PC-3 (cell line): Measurements from ENCODE around the gene PFKFB1.

Source experiments
- CTCF ChIP-seq: fragments of 300-600 bp; sonication (generic); conservative IDR thresholded peaks from 2 replicates; pipeline ENCODE4 v1.5.1; 2017; ENCODE audit warnings: antibody characterized with exemption, low read depth, mild to moderate bottlenecking, low read length
- EZH2 ChIP-seq: fragments of 300-600 bp; sonication (generic); IDR thresholded peaks from one replicate; pipeline ENCODE4 v1.6.1; 2017; ENCODE audit warnings: antibody characterized with exemption, mild to moderate bottlenecking, low read length; ENCODE audit not compliant: unreplicated experiment

DNA sequence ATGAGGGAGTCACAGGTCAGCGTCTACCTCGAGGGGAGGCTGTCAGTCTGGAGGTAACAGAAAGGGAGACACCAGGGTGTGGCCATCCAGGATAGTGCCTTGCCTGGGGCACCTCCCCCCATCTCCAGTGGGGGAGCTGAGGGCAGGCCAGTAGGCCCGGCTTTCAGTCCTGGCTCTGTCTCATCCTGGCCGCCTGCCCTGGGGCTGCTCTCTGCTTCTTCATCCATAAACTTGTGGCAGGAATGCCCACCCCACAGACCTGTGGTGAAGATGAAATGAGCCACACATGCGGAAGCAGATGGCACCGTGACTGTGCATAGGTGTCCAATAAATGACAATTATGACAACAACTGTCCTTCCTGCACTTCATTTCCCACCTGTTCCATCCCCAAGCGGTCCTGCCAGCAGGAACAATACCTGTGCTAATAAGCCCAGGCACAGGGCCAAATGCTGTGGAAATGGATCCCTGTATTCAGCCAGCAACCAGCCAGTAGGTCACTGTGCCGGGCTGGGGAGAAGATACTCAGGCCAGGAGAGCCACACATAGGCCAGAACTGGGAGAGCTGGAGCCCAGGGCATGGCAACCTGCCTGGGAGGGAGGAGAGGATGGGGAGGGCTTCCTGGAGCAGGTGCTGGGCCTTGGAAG lies 43.1 kb downstream of the PFKFB1 start:
- TF ChIP-seq CTCF (no peak), EZH2 (no peak)
